ENCODE measurements around the gene NT5DC3.
"Not testable (repeated sequence)": the region's sequence is repeated elsewhere in the genome, so short reads cannot be mapped to it uniquely, and the experiment has no call there.

NT5DC3 gene

GRCh38 chr12:103820881-103821489 is 20.0 kb downstream of the NT5DC3 start:
- H3K36me3 Mint-ChIP-seq (ENCODE audit: insufficient read depth): peaks cover 4% of the 10 kb centered on the region

DNA sequence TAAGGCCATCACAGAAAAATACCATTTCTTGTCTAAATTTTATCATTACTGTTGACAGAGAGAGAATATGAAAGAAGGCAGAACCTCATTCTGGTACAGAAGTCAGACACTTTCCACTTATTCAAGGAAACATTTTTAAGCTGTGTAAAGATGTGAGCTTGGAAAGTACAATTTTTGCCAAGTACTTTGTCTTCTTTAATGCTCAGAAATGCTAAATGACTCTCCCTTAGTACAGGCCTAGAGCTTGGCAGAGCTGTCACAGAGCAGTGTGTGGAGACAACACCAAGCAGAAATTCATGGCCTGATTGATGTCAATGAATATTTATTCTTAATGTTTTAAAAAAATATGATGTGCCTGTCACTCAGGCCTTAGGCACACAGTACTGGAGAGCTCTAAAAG is 20.7 kb downstream of the NT5DC3 start:
- no peak for DNase-seq (ENCODE audit: low spot score in 2 of 2)
- Mint-ChIP-seq H3K27ac (ENCODE audit: low read depth) (no peak overlapping the region), H3K36me3 (ENCODE audit: insufficient read depth) (peaks cover 4% of the 10 kb centered on the region), H3K4me1 (no peaks in the 10 kb centered on the region), H3K4me3 (no peak overlapping the region), H3K9me3 (no peaks in the 10 kb centered on the region), H3K27me3 (no peaks in the 10 kb centered on the region)
- no peak for ATAC-seq (replicated peaks; ENCODE audit: extremely low read depth, poor library complexity, severe bottlenecking)

More at GRCh38 chr12:103820881-103821489, 20.0 kb downstream of the NT5DC3 start:
- Mint-ChIP-seq H3K27ac (ENCODE audit: low read depth) (no peak overlapping the region), H3K4me3 (no peak overlapping the region), H3K27me3 (no peaks in the 10 kb centered on the region), H3K4me1 (no peaks in the 10 kb centered on the region), H3K9me3 (no peaks in the 10 kb centered on the region)
- DNase-seq (ENCODE audit: low spot score in 2 of 2): no peak
- no peak for ATAC-seq (replicated peaks; ENCODE audit: extremely low read depth, poor library complexity, severe bottlenecking)

- DNase-seq (ENCODE audit: low spot score in 2 of 2) (no peak), ATAC-seq (replicated peaks; ENCODE audit: extremely low read depth, poor library complexity, severe bottlenecking) (no peak)
- Mint-ChIP-seq H3K27ac (ENCODE audit: low read depth) (no peak overlapping the region), H3K36me3 (ENCODE audit: insufficient read depth) (peaks cover 4% of the 10 kb centered on the region), H3K27me3 (no peaks in the 10 kb centered on the region), H3K4me3 (no peak overlapping the region), H3K4me1 (no peaks in the 10 kb centered on the region), H3K9me3 (no peaks in the 10 kb centered on the region)
Measured at GRCh38 chr12:103819892-103820291, 21.1 kb downstream of the NT5DC3 start.

DNA sequence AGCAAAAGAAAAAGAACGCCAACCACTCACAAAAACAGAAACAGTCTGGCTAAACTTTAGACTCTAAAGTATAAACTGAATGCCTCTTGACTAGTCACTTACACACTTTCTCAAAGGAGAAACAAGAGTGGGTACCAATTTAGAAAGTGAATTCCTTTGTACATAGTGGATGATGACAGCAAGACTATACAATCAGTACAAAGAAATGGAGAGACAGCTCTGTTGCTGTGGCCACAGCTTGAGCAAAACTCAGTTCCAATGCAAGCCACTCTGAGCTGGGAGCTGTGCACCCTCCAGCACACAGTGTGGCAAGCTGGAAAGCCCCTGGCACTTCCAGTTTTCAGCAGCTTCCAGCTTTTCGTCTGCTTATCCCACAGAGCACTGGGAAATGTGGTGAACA is 21.7 kb downstream of the NT5DC3 start:
- Mint-ChIP-seq H3K36me3 (ENCODE audit: insufficient read depth) (peaks cover 4% of the 10 kb centered on the region), H3K27ac (ENCODE audit: low read depth) (no peak overlapping the region), H3K4me3 (no peak overlapping the region), H3K27me3 (no peaks in the 10 kb centered on the region), H3K4me1 (no peaks in the 10 kb centered on the region), H3K9me3 (no peaks in the 10 kb centered on the region)
- DNase-seq (ENCODE audit: low spot score in 2 of 2) (no peak), ATAC-seq (replicated peaks; ENCODE audit: extremely low read depth, poor library complexity, severe bottlenecking) (no peak)

DNA sequence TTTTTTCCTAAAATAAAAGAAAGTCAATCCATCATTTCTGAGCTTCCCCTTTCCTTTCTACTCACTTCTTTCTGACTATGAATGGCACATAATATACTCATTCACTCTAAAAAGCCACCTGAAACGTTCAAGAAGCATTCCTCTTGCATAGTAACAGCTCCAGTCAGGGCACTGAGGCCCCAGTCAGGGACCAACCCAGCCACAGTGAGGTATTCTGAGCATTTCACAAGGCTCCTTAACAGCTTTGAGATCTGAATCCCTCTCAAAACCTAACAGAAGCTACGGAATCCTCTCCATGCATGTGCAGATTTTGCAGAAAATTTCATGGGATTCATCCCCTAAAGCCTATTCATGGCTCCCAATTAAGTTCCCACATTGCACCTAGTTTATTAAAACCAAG is 23.2 kb downstream of the NT5DC3 start:
- DNase-seq (ENCODE audit: low spot score in 2 of 2) (no peak), ATAC-seq (replicated peaks; ENCODE audit: extremely low read depth, poor library complexity, severe bottlenecking) (no peak)
- Mint-ChIP-seq H3K4me1 (no peaks in the 10 kb centered on the region), H3K9me3 (no peaks in the 10 kb centered on the region), H3K27ac (ENCODE audit: low read depth) (no peak overlapping the region), H3K36me3 (ENCODE audit: insufficient read depth) (peaks cover 5% of the 10 kb centered on the region), H3K4me3 (no peak overlapping the region), H3K27me3 (no peaks in the 10 kb centered on the region)

GRCh38 chr12:103816663-103817062 is 24.4 kb downstream of the NT5DC3 start:
- Mint-ChIP-seq H3K27me3 (no peaks in the 10 kb centered on the region), H3K27ac (ENCODE audit: low read depth) (no peak overlapping the region), H3K36me3 (ENCODE audit: insufficient read depth) (peaks cover 4% of the 10 kb centered on the region), H3K4me3 (no peak overlapping the region), H3K4me1 (no peaks in the 10 kb centered on the region), H3K9me3 (no peaks in the 10 kb centered on the region)
- DNase-seq (ENCODE audit: low spot score in 2 of 2): no peak
- ATAC-seq (replicated peaks; ENCODE audit: extremely low read depth, poor library complexity, severe bottlenecking): no peak

- DNase-seq (ENCODE audit: low spot score in 2 of 2): no peak
- no peaks in the 10 kb centered on the region for H3K27me3 Mint-ChIP-seq
- no peaks in the 10 kb centered on the region for H3K9me3 Mint-ChIP-seq
- H3K36me3 Mint-ChIP-seq (ENCODE audit: insufficient read depth): peaks cover 4% of the 10 kb centered on the region
- no peak overlapping the region for H3K27ac Mint-ChIP-seq (ENCODE audit: low read depth)
- no peak for ATAC-seq (replicated peaks; ENCODE audit: extremely low read depth, poor library complexity, severe bottlenecking)
- no peaks in the 10 kb centered on the region for H3K4me1 Mint-ChIP-seq
- H3K4me3 Mint-ChIP-seq: no peak overlapping the region
Measured at GRCh38 chr12:103814436-103814835, 26.6 kb downstream of the NT5DC3 start.

DNA sequence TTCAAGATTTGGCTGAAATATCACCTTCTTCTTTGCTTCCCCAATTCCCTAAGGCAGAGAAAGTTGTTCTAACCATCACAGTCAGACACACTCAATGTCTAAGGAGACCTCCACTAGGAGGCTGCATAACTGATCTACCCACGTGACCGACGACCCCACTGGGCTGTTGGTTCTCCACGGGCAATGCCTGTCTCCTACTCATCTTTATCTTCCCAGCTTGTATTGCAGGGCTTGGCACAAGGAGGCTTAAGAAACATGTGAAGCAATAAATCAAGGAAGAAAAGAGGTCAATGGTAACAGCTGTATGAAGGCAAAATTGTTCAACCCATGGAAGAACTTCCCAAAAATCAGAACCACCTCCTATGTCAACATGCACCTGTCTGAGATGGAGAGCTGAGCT is 27.1 kb downstream of the NT5DC3 start:
- H3K27ac Mint-ChIP-seq (ENCODE audit: low read depth): no peak overlapping the region

DNA sequence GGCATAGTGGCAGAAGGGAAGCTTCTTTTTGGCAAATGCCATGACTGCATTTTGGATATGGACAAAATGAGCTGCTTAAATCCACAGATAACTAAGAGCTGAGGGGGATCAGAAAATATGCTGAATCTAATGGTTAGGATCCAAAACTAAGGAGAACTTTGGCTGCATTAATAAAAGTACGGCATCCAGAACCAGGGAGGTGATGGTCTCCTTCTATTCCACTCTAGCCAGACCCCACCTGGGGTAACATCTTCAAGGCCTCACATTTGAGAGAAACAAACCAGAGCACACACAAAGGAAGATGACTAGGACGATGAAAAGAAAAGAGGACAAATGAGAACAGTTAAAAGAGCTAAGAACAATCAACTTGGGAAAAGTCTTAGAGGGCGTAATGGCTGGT is 27.6 kb downstream of the NT5DC3 start:
- Mint-ChIP-seq H3K9me3 (no peaks in the 10 kb centered on the region), H3K4me1 (no peaks in the 10 kb centered on the region), H3K36me3 (ENCODE audit: insufficient read depth) (peaks cover 3% of the 10 kb centered on the region), H3K27ac (ENCODE audit: low read depth) (no peak overlapping the region), H3K27me3 (no peaks in the 10 kb centered on the region), H3K4me3 (no peak overlapping the region)
- DNase-seq (ENCODE audit: low spot score in 2 of 2): no peak
- ATAC-seq (replicated peaks; ENCODE audit: extremely low read depth, poor library complexity, severe bottlenecking): no peak

More for the DNA sequence above, 27.1 kb downstream of the NT5DC3 start:
- ATAC-seq (replicated peaks; ENCODE audit: extremely low read depth, poor library complexity, severe bottlenecking) (no peak), DNase-seq (ENCODE audit: low spot score in 2 of 2) (no peak)
- no peaks in the 10 kb centered on the region for H3K4me1 Mint-ChIP-seq
- no peak overlapping the region for H3K4me3 Mint-ChIP-seq
- H3K9me3 Mint-ChIP-seq: no peaks in the 10 kb centered on the region
- no peaks in the 10 kb centered on the region for H3K27me3 Mint-ChIP-seq
- peaks cover 4% of the 10 kb centered on the region for H3K36me3 Mint-ChIP-seq (ENCODE audit: insufficient read depth)

- Mint-ChIP-seq H3K4me1 (peaks cover 4% of the 10 kb centered on the region), H3K4me3 (no peak overlapping the region), H3K27me3 (no peaks in the 10 kb centered on the region), H3K9me3 (no peaks in the 10 kb centered on the region), H3K36me3 (ENCODE audit: insufficient read depth) (peaks cover 2% of the 10 kb centered on the region), H3K27ac (ENCODE audit: low read depth) (no peak overlapping the region)
- DNase-seq (ENCODE audit: low spot score in 2 of 2) (no peak), ATAC-seq (replicated peaks; ENCODE audit: extremely low read depth, poor library complexity, severe bottlenecking) (no peak)
Measured at GRCh38 chr12:103812789-103813188, 28.2 kb downstream of the NT5DC3 start.

DNA sequence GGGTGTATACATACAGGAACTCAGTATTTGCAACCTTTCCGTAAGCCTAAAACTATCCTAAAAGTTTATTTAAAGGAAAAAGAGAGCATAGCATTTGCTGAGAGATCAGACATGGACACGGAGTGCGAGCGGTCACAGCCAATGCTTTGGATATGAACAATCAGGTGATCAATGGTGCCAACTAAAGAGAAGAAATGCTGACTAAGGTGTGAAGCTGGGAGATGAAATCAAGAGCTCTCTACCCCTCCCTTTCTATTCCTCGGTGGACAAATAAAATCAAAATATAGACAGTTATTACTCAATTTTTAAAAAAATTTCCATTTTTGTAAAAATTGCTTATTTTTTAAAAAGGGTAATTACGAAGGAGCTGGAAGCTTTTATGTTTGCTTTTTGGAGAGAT is 29.2 kb downstream of the NT5DC3 start:
- DNase-seq (ENCODE audit: low spot score in 2 of 2) (no peak), ATAC-seq (replicated peaks; ENCODE audit: extremely low read depth, poor library complexity, severe bottlenecking) (no peak)
- Mint-ChIP-seq H3K4me3 (no peak overlapping the region), H3K27me3 (no peaks in the 10 kb centered on the region), H3K9me3 (no peaks in the 10 kb centered on the region), H3K27ac (ENCODE audit: low read depth) (no peak overlapping the region), H3K36me3 (ENCODE audit: insufficient read depth) (peaks cover 2% of the 10 kb centered on the region), H3K4me1 (peaks cover 4% of the 10 kb centered on the region)

- Mint-ChIP-seq H3K9me3 (no peaks in the 10 kb centered on the region), H3K4me3 (no peak overlapping the region), H3K36me3 (ENCODE audit: insufficient read depth) (peaks cover 4% of the 10 kb centered on the region), H3K4me1 (peaks cover 4% of the 10 kb centered on the region), H3K27ac (ENCODE audit: low read depth) (no peak overlapping the region), H3K27me3 (no peaks in the 10 kb centered on the region)
- DNase-seq (ENCODE audit: low spot score in 2 of 2) (no peak), ATAC-seq (replicated peaks; ENCODE audit: extremely low read depth, poor library complexity, severe bottlenecking) (no peak)
Measured at GRCh38 chr12:103810111-103810510, 30.9 kb downstream of the NT5DC3 start.

GRCh38 chr12:103809639-103810038 is 31.4 kb downstream of the NT5DC3 start:
- not testable (repeated sequence) for H3K4me1 Mint-ChIP-seq; DNase-seq (ENCODE audit: low spot score in 2 of 2); H3K27ac Mint-ChIP-seq (ENCODE audit: low read depth); H3K9me3 Mint-ChIP-seq; H3K36me3 Mint-ChIP-seq (ENCODE audit: insufficient read depth); H3K4me3 Mint-ChIP-seq; H3K27me3 Mint-ChIP-seq; ATAC-seq (replicated peaks; ENCODE audit: extremely low read depth, poor library complexity, severe bottlenecking)

- no peak for DNase-seq (ENCODE audit: low spot score in 2 of 2)
- no peak overlapping the region for H3K4me3 Mint-ChIP-seq
- H3K36me3 Mint-ChIP-seq (ENCODE audit: insufficient read depth): peaks cover 6% of the 10 kb centered on the region
- no peak overlapping the region for H3K27ac Mint-ChIP-seq (ENCODE audit: low read depth)
- ATAC-seq (replicated peaks; ENCODE audit: extremely low read depth, poor library complexity, severe bottlenecking): no peak
- H3K4me1 Mint-ChIP-seq: peaks cover 4% of the 10 kb centered on the region
- no peaks in the 10 kb centered on the region for H3K27me3 Mint-ChIP-seq
- H3K9me3 Mint-ChIP-seq: no peaks in the 10 kb centered on the region
Measured at GRCh38 chr12:103809154-103809553, 31.9 kb downstream of the NT5DC3 start.
